HEK293T (cell line): ENCODE measurements around the gene ARID4A.
"Not testable (repeated sequence)": the region's sequence is repeated elsewhere in the genome, so short reads cannot be mapped to it uniquely, and the experiment has no call there.

Experiments used
- CTCF ChIA-PET: fragments of 350-600 bp; formaldehyde crosslinking; extraction: SDS; loops from one replicate; lab custom pipeline; 2021; ENCODE audit warnings: antibody characterized with exemption, inconsistent platforms; lab: Yijun Ruan, JAX
- POLR2A ChIA-PET: fragments of 350-600 bp; formaldehyde crosslinking; extraction: SDS; loops from one replicate; lab custom pipeline; 2020; ENCODE audit warnings: antibody characterized with exemption, inconsistent platforms; lab: Yijun Ruan, JAX
- DNase-seq: peaks from one replicate; pipeline ENCODE4 v3.0.0; 2012; ENCODE audit warnings: mixed read lengths; ENCODE audit errors: extremely low spot score
- ARNT ChIP-seq: fragments of 450-650 bp; IDR thresholded peaks from 2 replicates; pipeline ENCODE4 v1.6.1; 2017; ENCODE audit warnings: mild to moderate bottlenecking
- BHLHE40 ChIP-seq: fragments of 450-650 bp; IDR thresholded peaks from 2 replicates; pipeline ENCODE4 v1.6.1; 2016; ENCODE audit warnings: mild to moderate bottlenecking, moderate library complexity, borderline replicate concordance
- CTBP1 ChIP-seq: fragments of 450-650 bp; IDR thresholded peaks from 2 replicates; pipeline ENCODE4 v1.6.1; 2016; ENCODE audit warnings: borderline replicate concordance
- ELF4 ChIP-seq: fragments of 450-650 bp; IDR thresholded peaks from 2 replicates; pipeline ENCODE4 v1.6.1; 2017; ENCODE audit warnings: antibody characterized with exemption
- FOXA1 ChIP-seq: fragments of 450-650 bp; IDR thresholded peaks from 2 replicates; pipeline ENCODE4 v1.6.1; 2016; ENCODE audit warnings: mild to moderate bottlenecking
- FOXK2 ChIP-seq: fragments of 450-650 bp; IDR thresholded peaks from 2 replicates; pipeline ENCODE4 v1.6.1; 2016; ENCODE audit warnings: mild to moderate bottlenecking
- FOXM1 ChIP-seq: fragments of 450-650 bp; IDR thresholded peaks from 2 replicates; pipeline ENCODE4 v1.6.1; 2017; ENCODE audit warnings: mild to moderate bottlenecking, borderline replicate concordance
- HDGF ChIP-seq: fragments of 450-650 bp; IDR thresholded peaks from 2 replicates; pipeline ENCODE4 v1.6.1; 2017; ENCODE audit warnings: antibody characterized with exemption, borderline replicate concordance
- L3MBTL2 ChIP-seq: fragments of 450-650 bp; conservative IDR thresholded peaks from 2 replicates; pipeline ENCODE4 v1.6.1; 2016; ENCODE audit warnings: mild to moderate bottlenecking
- LEF1 ChIP-seq: fragments of 450-650 bp; IDR thresholded peaks from 2 replicates; pipeline ENCODE4 v1.6.1; 2017; ENCODE audit warnings: mild to moderate bottlenecking, borderline replicate concordance
- NFRKB ChIP-seq: fragments of 450-650 bp; IDR thresholded peaks from 2 replicates; pipeline ENCODE4 v1.6.1; 2016; ENCODE audit warnings: mild to moderate bottlenecking, moderate library complexity
- PKNOX1 ChIP-seq: fragments of 450-650 bp; IDR thresholded peaks from 2 replicates; pipeline ENCODE4 v1.6.1; 2016
- SP1 ChIP-seq: fragments of 450-650 bp; IDR thresholded peaks from 2 replicates; pipeline ENCODE4 v1.6.1; 2017
- SUZ12 ChIP-seq: fragments of 450-650 bp; IDR thresholded peaks from 2 replicates; pipeline ENCODE4 v1.6.1; 2016; ENCODE audit warnings: mild to moderate bottlenecking
- TARDBP ChIP-seq: fragments of 450-650 bp; IDR thresholded peaks from 2 replicates; pipeline ENCODE4 v1.6.1; 2016
- ZNF384 ChIP-seq: fragments of 450-650 bp; IDR thresholded peaks from 2 replicates; pipeline ENCODE4 v1.6.1; 2016

The ARID4A gene

GRCh38 chr14:58331111-58331510 lies 32.8 kb downstream of the ARID4A start:
- ChIA-PET POLR2A (no interaction called here), CTCF (no interaction called here)
- TF ChIP-seq NFRKB (no peak), PKNOX1 (no peak), TARDBP (no peak), LEF1 (no peak), CTBP1 (no peak), FOXA1 (no peak), BHLHE40 (no peak), HDGF (no peak), SUZ12 (no peak), ZNF384 (no peak), ARNT (no peak), FOXM1 (no peak), SP1 (no peak), ELF4 (no peak), FOXK2 (no peak), L3MBTL2 (no peak)
- DNase-seq: peak; percentile 78

GRCh38 chr14:58332561-58332960 lies 34.2 kb downstream of the ARID4A start:
- no peak for TF ChIP-seq ARNT
- CTCF ChIA-PET: no interaction called here
- no peak for DNase-seq

GRCh38 chr14:58339666-58340065 lies 41.3 kb downstream of the ARID4A start:
- CTCF ChIA-PET, DNase-seq: not testable (repeated sequence)
- POLR2A ChIA-PET: interaction anchor here (0.8 kb wide), 1 partner anchor 140 kb away, joined by 3 read pairs; the partner anchor contains the start of gene ACTR10

More at GRCh38 chr14:58332561-58332960, 34.2 kb downstream of the ARID4A start:
- POLR2A ChIA-PET: no interaction called here

GRCh38 chr14:58341152-58341748 lies 42.9 kb downstream of the ARID4A start:
- ChIA-PET POLR2A (no interaction called here), CTCF (no interaction called here)
- DNase-seq: no peak
- TF ChIP-seq FOXA1 (no peak), HDGF (no peak), FOXK2 (no peak), SP1 (no peak), LEF1 (no peak), L3MBTL2 (no peak), SUZ12 (no peak), CTBP1 (no peak), ARNT (no peak), TARDBP (no peak)

GRCh38 chr14:58343535-58343934 lies 45.2 kb downstream of the ARID4A start:
- DNase-seq, POLR2A ChIA-PET, CTCF ChIA-PET: not testable (repeated sequence)

- DNase-seq: no peak
- POLR2A ChIA-PET: no interaction called here
- CTCF ChIA-PET: no interaction called here
- TF ChIP-seq CTBP1 (no peak), TARDBP (no peak), ZNF384 (no peak)
Observed at GRCh38 chr14:58353516-58354299, 55.4 kb downstream of the ARID4A start.

- CTCF ChIA-PET: no interaction called here
- TF ChIP-seq SP1 (no peak), ARNT (no peak)
- no peak for DNase-seq
- POLR2A ChIA-PET: no interaction called here
Observed at GRCh38 chr14:58354808-58355207, 56.5 kb downstream of the ARID4A start.

GRCh38 chr14:58356268-58356667 lies 57.9 kb downstream of the ARID4A start:
- ChIA-PET POLR2A (no interaction called here), CTCF (no interaction called here)
- TF ChIP-seq ARNT (no peak), LEF1 (no peak), ZNF384 (no peak), SUZ12 (no peak), HDGF (no peak)
- no peak for DNase-seq

- DNase-seq, POLR2A ChIA-PET, CTCF ChIA-PET: not testable (repeated sequence)
Observed at GRCh38 chr14:58362272-58362671, 63.9 kb downstream of the ARID4A start.
